A549 treated with Mapracorat at 1 μM for 4 hours (cell line): ENCODE data around the gene ACTRT2. TPM values are rescaled to one million over a fixed set of nuclear protein-coding genes. Genes with fewer than 3 reads are reported as not detected.

ENCODE experiments used
- total RNA-seq: library from RNA; stranded (reverse); fragments of 200-300 nt; extraction: Qiagen RNA extraction; gene quantifications from 5 replicates; pipeline ENCODE4 v1.2.3, GENCODE V29; 2022

Gene ACTRT2
- not detected in 5 replicates for total RNA-seq

DNA sequence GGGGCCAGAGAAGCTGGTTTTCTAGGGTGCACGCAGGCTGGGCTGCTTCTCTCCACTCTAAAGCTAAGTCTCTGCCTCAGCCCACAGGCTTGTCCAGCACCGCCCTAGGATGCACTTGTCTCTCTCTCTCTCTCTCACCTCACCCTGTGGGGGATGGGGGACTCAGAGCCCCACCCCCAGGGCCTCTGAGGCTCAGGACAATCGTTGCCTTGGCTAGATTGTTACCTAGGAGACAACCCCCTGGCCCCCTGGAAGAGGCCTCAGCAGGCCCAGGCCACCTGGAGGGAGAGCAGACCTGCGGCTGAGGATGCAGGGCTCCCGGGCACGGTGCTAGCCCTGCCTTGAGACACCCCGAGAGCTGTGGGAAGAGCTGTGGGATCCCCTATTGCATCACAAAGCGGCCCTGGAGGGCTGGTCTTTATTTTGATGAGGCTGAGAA lies at the start of gene ACTRT2:
ACTRT2 (plus strand) TSS at position 235 of the 439 bp plus-strand sequence. CDS start 220 bp downstream, outside the sequence.

DNA sequence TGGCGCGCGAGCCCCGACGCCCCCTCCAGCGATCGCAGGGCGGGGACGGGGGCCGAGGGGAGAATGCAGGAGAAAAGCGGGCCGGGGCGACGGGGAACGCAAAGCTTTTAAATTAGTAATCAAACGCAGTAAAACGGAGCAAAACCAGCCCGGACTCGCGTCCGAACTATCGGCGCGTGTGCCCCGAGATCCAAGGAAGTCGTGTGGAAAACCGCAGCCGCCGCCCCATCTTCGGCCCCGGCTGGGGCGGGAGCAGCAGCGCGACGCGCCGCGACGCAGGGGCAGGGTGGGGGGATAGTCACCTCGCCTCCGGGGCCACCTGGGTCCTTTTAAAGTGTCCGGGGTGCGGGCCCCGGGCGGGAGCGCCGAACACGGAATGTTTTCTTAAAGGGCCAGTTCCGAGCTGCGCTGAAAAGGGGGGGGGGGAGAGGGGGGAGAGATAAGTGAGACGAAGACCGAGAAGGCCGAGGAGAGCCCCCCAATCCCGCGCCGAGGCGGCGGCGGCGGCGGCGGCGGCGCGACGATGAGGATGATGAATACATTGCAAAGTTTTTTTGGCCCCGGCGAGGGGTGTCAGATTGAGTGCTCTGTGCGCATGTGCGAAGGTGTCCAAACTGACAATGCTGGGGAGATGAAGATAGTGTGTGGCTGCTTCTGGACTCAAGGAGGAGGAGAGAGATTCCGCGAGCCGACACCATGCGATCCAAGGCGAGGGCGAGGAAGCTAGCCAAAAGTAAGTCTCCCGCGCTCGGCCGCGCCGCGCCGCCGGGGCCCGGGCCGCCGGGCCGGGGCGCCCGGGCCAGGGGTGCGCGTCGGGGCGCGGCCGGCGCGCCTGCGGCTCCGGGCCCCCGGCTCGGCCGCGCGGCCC lies 47.5 kb downstream of the ACTRT2 start, which contains the start of gene PRDM16:
PRDM16 (plus strand) TSS at position 640 of the 868 bp plus-strand sequence; CDS start at position 697, 57 bp downstream.

Other genes with a start within 250 kb of the ACTRT2 start
- 0.01 to 0.07 TPM (median 0.05 TPM) in 5 replicates for gene TTC34, start 219.8 kb upstream of the ACTRT2 start, total RNA-seq
- gene PRDM16, start 47.7 kb downstream of the ACTRT2 start, total RNA-seq: 0.06 to 0.43 TPM (median 0.25 TPM) in 5 replicates